ENCODE data around the gene NUDT15.
A peak's percentile ranks its signal among the peaks of the same experiment; 100 is the strongest.
"Not testable (repeated sequence)": the region's sequence is repeated elsewhere in the genome, so short reads cannot be mapped to it uniquely, and the experiment has no call there.

Gene NUDT15

DNA sequence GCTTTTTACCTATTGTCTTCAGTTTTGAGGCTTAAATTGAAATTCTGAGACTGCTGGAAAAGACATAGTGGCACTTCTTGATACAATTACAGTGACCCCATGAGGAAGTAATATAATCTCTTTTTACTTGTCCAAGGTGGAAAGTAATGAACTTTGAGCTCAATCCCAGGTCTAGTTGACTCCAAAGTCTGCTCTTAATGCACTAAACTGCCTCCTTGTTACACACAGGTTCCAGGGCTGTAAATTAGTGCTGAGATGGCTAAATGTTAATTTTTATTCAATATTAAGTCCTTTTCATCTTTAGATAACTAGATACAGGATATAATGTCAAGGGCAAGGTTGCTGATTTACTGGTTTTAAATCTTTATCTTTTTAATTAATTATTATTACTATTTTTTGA lies 2.5 kb downstream of the NUDT15 start:
- in situ Hi-C loops (cut with MboI; ENCODE audit: low pct_unique_long_range_greater_than_20kb, low sequenced_read_pairs): no loop called here
- DNase-seq: no peak

DNA sequence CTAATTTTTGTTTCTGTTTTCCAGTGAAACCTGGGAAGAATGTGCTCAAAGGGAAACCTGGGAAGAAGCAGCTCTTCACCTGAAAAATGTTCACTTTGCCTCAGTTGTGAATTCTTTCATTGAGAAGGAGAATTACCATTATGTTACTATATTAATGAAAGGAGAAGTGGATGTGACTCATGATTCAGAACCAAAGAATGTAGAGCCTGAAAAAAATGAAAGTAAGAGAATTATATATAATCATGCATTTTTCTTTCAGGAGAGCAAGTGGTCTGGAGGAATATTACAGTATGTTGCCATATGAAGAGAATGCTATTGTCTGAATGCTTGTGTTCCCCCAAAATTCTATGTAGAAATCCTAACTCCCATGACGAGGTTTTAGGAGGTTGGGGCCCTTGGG lies 3.4 kb downstream of the NUDT15 start:
- DNase-seq: no peak
- in situ Hi-C loops (cut with MboI; ENCODE audit: low pct_unique_long_range_greater_than_20kb, low sequenced_read_pairs): no loop called here

DNA sequence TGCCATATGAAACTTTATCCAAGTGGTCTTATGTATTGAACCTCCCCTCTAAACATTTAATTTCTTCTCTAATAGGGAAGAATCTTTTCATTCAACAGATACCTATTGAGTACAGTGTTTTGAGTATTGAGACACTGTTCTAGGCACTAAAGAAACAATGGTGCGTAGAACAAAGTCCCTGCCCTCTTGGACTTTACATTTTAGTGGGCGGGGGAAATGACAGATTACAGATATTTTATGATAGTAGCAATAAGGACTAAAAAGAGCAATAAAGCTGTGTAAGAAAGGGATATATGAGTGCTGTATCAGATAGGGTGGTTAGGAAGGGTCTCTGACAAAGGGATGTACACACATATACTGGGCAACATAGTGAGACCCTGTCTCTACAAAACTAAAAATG lies 5.4 kb downstream of the NUDT15 start:
- in situ Hi-C loops (cut with MboI; ENCODE audit: low pct_unique_long_range_greater_than_20kb, low sequenced_read_pairs): no loop called here
- DNase-seq: no peak

DNA sequence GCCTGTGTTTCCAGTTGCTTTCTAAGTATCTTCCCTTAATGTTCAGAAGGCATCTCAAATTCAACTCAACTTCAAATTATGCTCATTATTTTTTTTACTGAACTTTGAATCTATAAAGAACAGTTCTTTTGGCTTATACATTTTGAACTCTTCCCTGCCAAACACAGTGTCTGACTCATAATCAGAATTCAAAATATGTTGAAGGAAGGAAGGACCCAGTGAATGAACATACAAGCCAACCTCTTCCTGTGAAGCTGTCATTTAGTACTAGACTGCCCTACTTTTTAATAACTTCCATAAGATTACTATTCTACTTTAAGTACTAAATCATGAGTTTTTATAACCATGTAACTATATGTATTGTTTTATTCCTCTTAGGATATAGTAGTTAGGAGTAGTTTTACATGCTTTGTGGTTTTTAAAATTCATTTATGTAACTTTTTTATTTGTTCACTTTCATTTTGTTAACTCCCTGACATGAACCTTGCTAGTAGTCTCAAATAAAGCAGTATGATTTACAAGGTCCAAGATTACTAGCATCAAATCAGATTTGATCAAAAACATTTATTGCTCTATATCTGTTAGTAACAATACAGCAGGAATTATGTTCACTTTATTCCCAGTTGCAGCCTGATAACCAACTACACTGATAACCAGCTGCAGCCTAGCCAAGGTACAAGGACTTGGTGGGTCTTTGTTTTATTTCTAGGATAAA lies 6.4 kb downstream of the NUDT15 start:
- in situ Hi-C loops (cut with MboI; ENCODE audit: low pct_unique_long_range_greater_than_20kb, low sequenced_read_pairs): no loop called here
- no peak for DNase-seq

DNA sequence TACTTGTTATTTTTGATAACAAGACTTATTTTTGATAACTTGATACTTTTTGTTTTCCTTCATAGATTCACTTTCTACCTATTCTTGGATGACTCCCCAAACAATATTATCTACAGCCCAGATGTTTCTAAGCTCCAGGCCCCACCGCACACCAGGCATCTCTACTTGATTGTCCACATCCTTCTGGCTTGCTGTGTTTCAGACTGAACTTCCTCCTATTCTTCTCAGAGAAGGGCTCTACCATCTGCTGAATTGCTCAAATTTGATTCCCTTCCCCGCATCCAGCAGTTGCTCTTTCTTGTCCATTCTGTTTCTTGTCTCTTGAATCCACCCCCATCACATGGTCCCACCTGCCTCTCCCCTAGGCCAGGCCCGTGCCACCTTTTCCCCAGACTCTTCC lies 13.0 kb downstream of the NUDT15 start:
- DNase-seq: peak; percentile 29
- in situ Hi-C loops (cut with MboI; ENCODE audit: low pct_unique_long_range_greater_than_20kb, low sequenced_read_pairs): no loop called here

DNA sequence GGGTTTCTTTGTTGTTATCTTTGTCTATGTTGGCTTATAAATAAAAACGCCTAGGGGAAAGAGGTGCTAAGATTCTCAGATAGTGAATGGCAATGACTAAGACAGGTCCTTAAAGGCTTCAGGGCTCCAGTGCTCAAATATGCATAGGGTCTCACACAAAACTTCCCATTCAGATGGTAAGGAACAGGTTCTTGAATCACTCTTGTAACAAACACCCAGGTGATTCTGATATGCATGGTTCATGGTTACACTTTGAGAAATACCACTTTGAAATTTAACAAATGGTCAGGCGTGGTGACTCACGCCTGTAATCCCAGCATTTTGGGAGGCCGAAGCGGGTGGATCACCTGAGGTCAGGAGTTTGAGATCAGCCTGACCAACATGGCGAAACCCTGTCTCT lies 17.1 kb downstream of the NUDT15 start:
- in situ Hi-C loops (cut with MboI; ENCODE audit: low pct_unique_long_range_greater_than_20kb, low sequenced_read_pairs): no loop called here

GRCh38 chr13:48055712-48056111 lies 18.2 kb downstream of the NUDT15 start:
- no peak for DNase-seq
- in situ Hi-C loops (cut with MboI; ENCODE audit: low pct_unique_long_range_greater_than_20kb, low sequenced_read_pairs): no loop called here

More for the DNA sequence above, 17.1 kb downstream of the NUDT15 start:
- no peak for DNase-seq

- DNase-seq; in situ Hi-C loops (cut with MboI; ENCODE audit: low pct_unique_long_range_greater_than_20kb, low sequenced_read_pairs): not testable (repeated sequence)
Measured at GRCh38 chr13:48058536-48058935, 21.0 kb downstream of the NUDT15 start.

DNA sequence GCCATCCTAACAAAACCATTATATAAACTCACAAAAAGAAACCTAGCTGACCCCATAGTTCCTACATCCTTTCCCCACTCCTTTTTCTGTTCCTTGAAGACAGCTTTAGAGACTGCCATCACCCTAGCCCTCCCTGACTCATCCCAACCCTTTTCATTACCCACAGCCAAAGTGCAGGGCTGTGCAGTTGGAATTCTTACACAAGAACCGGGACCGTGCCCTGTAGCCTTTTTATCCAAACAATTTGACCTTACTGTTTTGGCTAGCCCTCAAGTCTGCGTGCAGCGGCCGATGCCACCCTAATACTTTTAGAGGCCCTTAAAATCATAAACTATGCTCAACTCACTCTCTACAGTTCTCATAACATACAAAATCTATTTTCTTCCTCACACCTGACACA lies 22.4 kb downstream of the NUDT15 start:
- DNase-seq; in situ Hi-C loops (cut with MboI; ENCODE audit: low pct_unique_long_range_greater_than_20kb, low sequenced_read_pairs): not testable (repeated sequence)

GRCh38 chr13:48066310-48066989 lies 28.9 kb downstream of the NUDT15 start:
- DNase-seq: peak; percentile 89
- in situ Hi-C loops (cut with MboI; ENCODE audit: low pct_unique_long_range_greater_than_20kb, low sequenced_read_pairs): no loop called here

DNA sequence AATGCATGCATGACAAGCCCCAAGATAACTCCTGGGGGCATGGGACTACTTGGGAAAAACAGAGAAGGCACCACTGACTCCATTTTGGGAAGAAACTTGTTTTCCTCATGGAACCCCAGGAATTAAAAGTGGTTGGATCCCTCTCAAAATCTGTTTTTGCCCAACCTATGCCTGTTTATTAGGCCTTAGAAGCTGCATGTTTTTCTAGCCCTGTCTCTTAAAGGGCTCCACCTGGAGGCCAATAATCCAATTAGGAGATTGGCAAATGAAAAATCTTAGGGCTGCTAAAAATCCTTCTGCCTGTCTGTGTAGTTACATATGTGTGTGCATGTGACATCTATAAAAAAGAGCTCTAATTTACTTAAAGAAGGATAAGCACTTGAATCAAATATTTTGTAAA lies 30.5 kb downstream of the NUDT15 start:
- peak; percentile 54 for DNase-seq
- in situ Hi-C loops (cut with MboI; ENCODE audit: low pct_unique_long_range_greater_than_20kb, low sequenced_read_pairs): no loop called here

GRCh38 chr13:48068952-48069351 lies 31.4 kb downstream of the NUDT15 start:
- in situ Hi-C loops (cut with MboI; ENCODE audit: low pct_unique_long_range_greater_than_20kb, low sequenced_read_pairs): no loop called here
- no peak for DNase-seq

GRCh38 chr13:48069573-48069972 lies 32.0 kb downstream of the NUDT15 start:
- DNase-seq: no peak
- in situ Hi-C loops (cut with MboI; ENCODE audit: low pct_unique_long_range_greater_than_20kb, low sequenced_read_pairs): no loop called here

DNA sequence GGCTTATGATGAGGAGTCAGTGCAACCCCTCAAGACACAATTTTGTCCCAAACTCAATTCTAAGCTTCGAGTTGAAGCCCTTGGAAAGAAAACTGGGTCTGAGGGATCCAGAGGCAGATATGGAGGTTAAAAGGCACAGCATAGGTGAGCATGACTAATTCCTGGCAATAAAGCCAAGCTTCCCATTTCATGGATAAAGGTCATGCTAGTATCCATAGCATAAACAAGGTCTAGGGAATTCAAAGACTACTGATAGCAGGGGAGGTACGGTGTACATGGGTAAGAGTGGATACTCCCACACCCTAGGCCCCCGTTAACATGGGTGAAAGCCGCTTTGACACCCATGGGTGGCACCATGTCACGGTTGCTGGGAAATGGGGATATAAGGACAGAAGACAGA lies 33.4 kb downstream of the NUDT15 start:
- in situ Hi-C loops (cut with MboI; ENCODE audit: low pct_unique_long_range_greater_than_20kb, low sequenced_read_pairs): no loop called here

DNA sequence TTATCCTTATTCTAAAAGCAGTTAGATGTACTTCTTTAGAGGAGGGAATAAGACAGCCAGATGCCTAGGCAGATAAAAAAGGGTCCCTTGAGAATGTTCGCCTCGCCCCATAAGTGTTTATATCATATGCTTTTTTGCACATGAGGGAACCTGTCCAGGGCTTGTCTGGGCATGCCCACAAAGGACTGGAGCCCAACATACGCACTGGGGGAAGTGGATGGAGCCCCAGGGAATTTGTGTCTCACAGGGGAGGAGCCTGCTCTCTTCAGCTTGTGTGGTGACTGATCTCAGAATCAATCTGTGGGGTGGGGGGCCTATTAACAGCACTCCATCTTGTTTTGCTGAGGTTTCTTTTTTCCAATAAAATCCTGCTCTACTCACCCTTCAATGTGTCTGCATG lies 34.8 kb downstream of the NUDT15 start:
- in situ Hi-C loops (cut with MboI; ENCODE audit: low pct_unique_long_range_greater_than_20kb, low sequenced_read_pairs): no loop called here
- DNase-seq: peak; percentile 40

More for the DNA sequence above, 33.4 kb downstream of the NUDT15 start:
- no peak for DNase-seq

DNA sequence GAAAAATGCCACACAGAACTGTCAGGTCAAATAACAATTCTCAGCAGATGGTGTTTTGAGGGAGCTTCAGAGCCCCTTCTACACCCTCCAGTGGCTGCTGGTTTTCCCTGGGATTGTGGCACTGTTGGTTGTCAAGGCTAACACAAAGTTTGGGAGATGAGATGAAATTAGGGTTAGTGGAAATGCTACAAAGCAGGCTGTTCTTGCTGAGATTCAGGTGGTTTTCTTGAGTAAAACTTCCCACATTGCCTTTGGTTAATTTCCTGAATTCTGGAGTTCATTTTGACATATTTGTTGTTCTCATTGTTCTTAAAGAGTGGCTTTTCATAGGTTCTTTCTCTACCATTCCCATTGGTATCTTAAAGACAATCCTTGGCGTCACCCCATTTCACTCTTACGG lies 35.3 kb downstream of the NUDT15 start:
- in situ Hi-C loops (cut with MboI; ENCODE audit: low pct_unique_long_range_greater_than_20kb, low sequenced_read_pairs): no loop called here

GRCh38 chr13:48074006-48074405 lies 36.5 kb downstream of the NUDT15 start:
- in situ Hi-C loops (cut with MboI; ENCODE audit: low pct_unique_long_range_greater_than_20kb, low sequenced_read_pairs): no loop called here
- DNase-seq: no peak

More for the DNA sequence above, 35.3 kb downstream of the NUDT15 start:
- DNase-seq: no peak

GRCh38 chr13:48078251-48078656 lies 40.7 kb downstream of the NUDT15 start:
- DNase-seq: peak; percentile 39
- in situ Hi-C loops (cut with MboI; ENCODE audit: low pct_unique_long_range_greater_than_20kb, low sequenced_read_pairs): no loop called here

DNA sequence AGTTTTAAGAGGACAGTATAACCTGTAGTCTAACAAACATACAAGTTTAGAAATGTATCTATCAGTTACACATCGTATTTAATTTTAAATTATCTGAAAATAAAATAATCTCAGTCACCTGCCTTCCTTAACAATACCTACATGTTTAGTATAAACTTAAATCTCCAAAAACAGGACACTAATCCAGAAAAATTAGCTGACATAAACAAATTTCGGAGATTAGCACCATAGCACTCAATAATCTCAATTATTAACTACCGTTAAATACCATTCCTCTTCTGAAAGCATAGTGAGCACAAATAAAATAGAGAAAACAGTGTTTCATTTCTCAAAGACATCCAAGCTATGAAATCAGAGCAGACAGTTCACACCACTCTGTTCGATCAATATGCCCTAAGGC lies 44.2 kb downstream of the NUDT15 start:
- DNase-seq: no peak
- in situ Hi-C loops (cut with MboI; ENCODE audit: low pct_unique_long_range_greater_than_20kb, low sequenced_read_pairs): no loop called here

DNA sequence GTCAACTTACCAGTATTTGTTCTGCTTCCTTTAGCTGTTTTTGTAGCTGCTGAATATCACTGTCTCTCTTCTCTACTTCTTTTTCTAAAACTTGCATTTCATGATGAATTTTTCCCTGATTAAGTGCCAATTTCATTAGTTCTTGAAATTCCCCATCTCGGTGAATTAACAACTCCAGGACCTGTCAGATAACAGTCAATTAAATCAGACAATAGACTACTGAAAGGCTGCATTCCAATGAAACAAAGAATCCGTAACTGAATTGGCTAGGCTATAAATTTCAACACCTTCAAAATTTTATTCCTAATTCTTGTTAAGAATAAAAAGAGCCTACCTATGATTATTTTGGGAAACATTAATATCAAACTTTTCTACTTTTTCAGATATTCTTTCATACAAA lies 48.7 kb downstream of the NUDT15 start:
- DNase-seq: no peak
- in situ Hi-C loops (cut with MboI; ENCODE audit: low pct_unique_long_range_greater_than_20kb, low sequenced_read_pairs): no loop called here

GRCh38 chr13:48093588-48093987 lies 56.1 kb downstream of the NUDT15 start:
- DNase-seq: no peak
- in situ Hi-C loops (cut with MboI; ENCODE audit: low pct_unique_long_range_greater_than_20kb, low sequenced_read_pairs): no loop called here
